ENCODE data around the gene NFAT5.
"Not testable (repeated sequence)": the region's sequence is repeated elsewhere in the genome, so short reads cannot be mapped to it uniquely, and the experiment has no call there.

The NFAT5 gene

DNA sequence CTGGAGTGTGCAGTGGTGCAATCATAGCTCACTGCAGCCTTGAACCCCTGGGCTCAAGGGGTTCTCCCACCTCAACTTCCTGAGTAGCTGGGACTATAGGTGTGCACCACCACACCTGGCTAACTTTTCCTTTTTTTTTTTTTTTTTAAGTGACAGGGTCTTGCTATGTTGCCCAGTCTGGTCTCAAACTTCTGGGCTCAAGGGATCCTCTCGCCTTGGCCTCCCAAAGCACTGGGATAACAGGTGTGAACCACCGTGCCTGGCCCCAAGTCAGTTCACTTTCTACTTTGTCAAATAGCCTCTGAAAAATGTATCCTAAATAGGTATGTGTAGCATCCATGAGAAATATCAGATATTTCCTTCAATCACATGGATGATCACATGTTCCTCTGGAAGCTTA is 9.9 kb upstream of the NFAT5 start:
- FAIRE-seq = no peak

- no peak for FAIRE-seq
Measured at GRCh38 chr16:69559164-69559563, 6.6 kb upstream of the NFAT5 start.

GRCh38 chr16:69561367-69561766 is 4.4 kb upstream of the NFAT5 start:
- FAIRE-seq = not testable (repeated sequence)

- peak; percentile 6 for FAIRE-seq
Measured at GRCh38 chr16:69561901-69562300, 3.9 kb upstream of the NFAT5 start.

GRCh38 chr16:69562813-69563212 is 3.0 kb upstream of the NFAT5 start:
- FAIRE-seq = no peak

DNA sequence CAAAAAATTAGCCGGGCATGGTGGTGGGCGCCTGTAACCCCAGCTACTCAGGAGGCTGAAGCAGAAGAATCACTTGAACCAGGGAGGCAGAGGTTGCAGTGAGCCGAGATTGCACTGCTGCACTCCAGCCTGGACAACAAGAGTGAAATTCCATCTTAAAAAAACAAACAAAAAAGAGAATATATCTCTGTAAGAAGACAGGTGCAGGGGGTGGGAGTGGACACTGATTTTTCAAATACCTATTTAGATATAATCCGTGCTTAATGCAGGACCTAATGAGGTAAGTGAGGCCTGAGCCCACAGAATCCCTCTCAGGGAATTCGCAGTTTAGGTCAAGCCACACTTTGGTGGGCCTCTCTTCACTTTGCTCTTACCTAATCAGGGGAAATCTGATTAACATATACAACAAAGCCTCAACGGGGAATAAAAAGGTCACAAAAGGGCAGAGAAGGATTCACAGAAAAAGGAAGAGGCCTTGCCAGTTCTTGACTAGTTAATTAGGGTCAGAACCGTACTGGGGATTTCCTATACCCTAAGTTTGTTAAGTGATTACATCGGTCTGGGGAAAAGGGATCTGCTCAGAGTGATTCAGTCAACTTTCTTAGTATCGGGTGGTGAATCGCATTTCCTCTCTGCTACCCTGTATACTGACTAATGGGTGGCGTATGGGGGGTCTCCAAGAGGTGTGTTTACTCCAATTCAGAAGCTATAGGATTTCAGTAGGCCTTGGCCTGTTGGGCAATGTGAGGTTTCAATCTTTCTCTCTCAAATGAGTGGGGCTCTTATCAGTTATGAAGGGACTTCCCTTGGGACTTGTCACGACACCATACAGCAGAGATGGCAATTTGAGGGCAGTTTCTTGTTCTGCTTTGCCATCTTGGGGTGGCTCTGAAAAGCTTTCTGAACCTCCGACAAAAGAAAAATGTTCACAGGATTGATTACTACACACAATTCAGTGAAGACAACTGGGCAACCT is 1.9 kb upstream of the NFAT5 start:
- peak; percentile 33 for FAIRE-seq

GRCh38 chr16:69564845-69565670 is 708 bp upstream of the NFAT5 start:
- peak; percentile 8 for FAIRE-seq

GRCh38 chr16:69566240-69566980 is 644 bp downstream of the NFAT5 start:
- no peak for FAIRE-seq

DNA sequence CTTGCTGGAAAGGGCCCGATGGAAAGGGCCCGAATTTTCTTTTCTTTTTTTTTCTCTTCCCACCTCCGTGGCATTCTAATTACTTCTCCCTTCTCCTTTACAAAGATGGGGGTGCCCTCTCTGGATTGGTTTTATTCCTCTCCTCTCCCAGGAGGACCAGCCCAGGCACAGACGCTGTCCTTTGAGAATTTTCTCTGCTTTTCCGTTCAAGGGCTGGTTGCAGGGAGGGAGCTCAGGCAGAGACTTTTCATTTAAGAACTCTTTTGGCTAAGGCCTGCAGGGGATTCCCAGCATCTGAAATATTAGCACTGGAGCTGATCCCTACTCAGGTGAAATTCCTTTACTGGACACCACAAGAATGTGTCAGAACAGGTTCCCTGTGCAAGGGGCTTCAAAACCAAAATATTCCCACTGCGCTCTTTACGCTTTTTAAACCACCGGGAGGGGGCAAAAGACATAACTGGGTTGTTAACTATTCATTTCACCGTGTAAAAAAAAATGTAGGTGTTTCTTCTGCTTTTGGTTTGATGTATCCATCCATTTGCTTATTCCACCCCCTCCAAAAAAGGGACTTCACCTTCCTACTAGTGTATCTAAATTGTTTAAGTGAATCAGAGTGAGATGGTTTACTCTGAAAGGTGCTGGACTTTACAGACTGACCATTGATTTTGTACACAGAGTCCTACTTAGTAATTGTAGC is 1.4 kb downstream of the NFAT5 start:
- no peak for FAIRE-seq

DNA sequence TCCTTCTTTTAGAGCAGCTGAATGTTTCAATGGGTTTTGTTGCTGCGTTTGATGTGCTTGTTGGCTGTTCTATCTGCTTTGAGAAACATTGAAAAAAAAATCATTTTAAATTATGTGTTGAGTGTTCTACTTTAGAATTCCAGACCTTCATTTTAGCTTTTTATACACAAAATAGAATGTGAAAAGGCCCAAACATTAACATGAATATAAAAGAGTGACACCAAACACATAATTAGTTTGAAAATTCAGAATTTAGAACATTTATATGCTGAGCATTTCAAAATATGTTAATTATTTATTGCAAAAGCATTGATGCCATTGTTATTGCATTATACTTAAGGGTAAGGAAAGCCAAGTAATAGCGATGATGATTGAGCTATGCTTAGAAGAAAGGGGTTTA is 2.9 kb downstream of the NFAT5 start:
- peak; percentile 30 for FAIRE-seq

DNA sequence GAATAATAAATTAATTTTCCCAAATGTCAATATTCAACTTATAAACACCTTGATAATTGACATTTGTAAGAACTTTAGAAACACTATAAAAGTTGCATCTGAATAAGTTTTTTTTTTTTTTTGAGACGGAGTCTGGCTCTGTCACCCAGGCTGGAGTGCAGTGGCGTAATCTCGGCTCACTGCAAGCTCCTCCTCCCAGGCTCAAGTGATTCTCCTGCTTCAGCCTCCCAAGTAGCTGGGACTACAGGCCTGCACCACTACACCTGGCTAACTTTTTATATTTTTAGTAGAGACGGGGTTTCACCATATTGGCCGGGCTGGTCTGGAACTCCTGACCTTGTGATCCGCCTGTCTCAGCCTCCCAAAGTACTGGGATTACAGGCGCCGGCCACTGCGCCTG is 13.0 kb downstream of the NFAT5 start:
- not testable (repeated sequence) for FAIRE-seq

DNA sequence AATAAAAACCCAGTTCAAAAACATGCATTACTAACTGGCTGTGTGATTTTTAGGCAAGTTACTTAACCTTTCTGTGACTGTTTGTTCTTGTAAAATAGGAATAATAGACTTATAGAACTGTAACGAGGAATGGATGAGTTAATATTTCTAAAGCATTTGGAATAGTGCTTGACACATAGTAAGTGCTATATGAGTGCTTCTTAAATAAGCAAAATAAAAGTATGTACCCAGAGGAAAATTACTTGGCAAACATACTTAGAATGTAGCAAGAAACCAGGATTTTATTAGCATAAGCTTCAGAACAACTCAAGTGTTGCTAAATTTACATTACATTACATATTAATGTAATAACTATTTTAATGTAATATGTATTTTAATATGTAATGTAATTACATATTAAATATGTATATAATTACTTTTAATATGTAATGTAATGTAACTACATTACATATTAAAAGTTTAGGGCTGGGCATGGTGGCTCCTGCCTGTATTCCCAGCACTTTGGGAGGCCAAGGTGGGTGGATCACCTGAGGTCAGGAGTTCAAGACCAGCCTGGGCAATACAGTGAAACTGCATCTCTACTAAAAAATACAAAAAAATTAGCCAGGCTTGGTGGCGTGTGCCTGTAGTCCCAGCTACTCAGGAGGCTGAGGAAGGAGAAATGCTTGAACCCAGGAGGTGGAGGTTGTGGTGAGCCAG is 14.2 kb downstream of the NFAT5 start:
- FAIRE-seq = peak; percentile 70

DNA sequence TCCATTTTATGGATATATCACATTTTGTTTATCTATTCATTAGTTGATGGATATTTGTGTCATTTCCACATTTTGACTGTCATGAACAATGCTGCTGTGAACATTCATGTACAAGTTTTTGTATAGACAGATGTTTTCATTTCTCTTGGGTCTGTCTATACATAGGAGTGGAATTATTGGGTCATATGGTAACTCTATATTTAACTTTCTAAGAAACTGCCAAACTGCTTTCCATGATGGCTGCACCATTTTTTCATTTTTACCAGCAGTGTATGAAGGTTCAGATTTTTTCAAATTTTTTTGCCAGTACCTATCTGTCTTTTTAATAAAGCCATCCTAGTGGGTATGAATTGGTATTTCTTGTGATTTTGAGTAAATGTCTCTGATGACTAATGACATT is 15.5 kb downstream of the NFAT5 start:
- no peak for FAIRE-seq

- not testable (repeated sequence) for FAIRE-seq
Measured at GRCh38 chr16:69584493-69584892, 18.7 kb downstream of the NFAT5 start.

GRCh38 chr16:69589434-69590269 is 23.9 kb downstream of the NFAT5 start:
- FAIRE-seq = no peak

GRCh38 chr16:69590590-69590989 is 24.8 kb downstream of the NFAT5 start:
- FAIRE-seq = no peak

DNA sequence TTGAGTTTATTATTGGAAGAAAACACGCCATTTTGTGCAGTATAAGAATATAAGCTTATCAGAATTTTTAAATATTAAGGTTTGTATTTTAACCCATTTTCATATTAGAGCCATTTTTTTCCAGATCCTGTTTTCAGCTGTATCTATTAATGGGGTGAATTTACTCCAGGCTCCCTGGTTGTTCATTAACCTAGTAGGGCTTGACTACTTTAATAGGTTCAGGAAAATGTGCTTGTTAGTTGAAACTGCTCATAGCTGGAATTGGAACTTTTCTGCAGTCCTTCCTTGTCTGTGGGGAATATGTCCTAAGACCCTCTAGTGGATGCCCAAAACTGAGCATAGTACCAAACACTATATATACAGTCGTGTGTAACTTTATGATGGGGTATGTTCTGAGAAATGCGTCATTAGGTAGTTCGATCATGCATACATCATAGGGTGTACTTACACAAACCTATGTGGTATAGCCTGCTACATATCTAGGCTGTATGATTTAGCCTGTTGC is 28.0 kb downstream of the NFAT5 start:
- FAIRE-seq = no peak

GRCh38 chr16:69595127-69596036 is 29.6 kb downstream of the NFAT5 start:
- no peak for FAIRE-seq

GRCh38 chr16:69596801-69597200 is 31.0 kb downstream of the NFAT5 start:
- FAIRE-seq = no peak
